Esophagus mucosa (tissue), 1 donor: ENCODE results near the gene LCN10. TPM values are rescaled to one million over a fixed set of nuclear protein-coding genes. Genes with fewer than 3 reads are reported as not detected.

Experiments
- ATAC-seq: fragments of 200-7000 bp; cut with Tn5 transposase; one replicate; pipeline ENCODE4 v1.9.1; 2020
- total RNA-seq: library from RNA; stranded (reverse); gene quantifications from one replicate; pipeline ENCODE4 v1.2.4, GENCODE V29; 2023
- donor health status: DM: yes; HTN: yes; CAD: no.

The LCN10 gene
- total RNA-seq, 1 donor from 2014 or later = 1.3 TPM

DNA sequence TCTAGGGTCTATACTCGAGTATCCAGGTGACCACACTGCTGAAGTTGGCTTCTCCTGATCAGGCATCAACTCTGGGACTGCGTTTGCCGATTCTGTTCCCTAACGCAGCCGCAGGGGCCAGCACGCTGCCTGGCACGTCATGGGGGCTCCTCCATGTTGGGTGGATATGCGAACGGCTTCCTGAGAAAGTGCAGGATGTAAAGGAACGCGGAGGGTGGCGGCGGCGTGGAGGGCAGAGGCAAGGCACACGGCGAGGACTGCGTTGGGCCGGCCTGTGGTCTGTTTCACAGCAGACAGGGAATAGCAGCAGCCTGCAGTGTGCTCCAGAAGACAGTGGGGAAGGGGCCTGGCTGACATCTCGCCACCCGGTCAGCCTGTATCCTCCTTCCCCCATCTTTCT lies 3.8 kb downstream of the LCN10 start:
- ATAC-seq = no peak

GRCh38 chr9:136735812-136736480 lies 6.8 kb downstream of the LCN10 start:
- no peak for ATAC-seq

DNA sequence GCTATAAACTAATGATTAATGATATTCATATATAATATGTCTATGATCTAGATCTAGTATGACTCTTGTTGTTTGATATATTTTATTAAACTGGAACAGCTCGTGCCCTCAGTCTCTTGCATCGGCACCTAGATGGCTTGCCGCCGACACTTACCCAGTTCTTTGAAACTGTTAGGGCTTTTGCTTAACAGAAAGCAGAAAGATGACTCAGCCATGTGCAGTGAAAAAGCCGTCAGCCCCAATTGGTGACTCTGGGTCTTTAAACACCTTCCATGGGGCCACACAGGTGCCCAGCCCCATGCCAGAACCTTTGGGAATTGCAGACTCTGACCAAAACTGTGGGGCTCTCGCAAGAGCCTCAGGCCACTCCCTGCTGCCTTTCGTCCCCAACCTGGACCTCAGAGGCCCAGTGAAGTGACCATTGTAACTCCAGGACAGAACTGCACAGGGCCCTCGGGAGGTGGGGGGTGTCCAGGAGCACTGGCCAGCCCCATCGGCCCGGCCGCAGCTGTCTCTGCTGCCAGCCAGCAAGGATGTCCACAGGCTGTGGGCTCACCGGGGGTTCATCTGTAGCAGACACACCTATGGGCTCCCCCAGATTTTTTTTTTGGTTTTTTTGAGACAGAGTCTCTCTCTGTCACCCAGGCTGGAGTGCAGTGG lies 7.8 kb downstream of the LCN10 start:
- ATAC-seq = no peak

GRCh38 chr9:136733611-136734010 lies 9.1 kb downstream of the LCN10 start:
- ATAC-seq = no peak

DNA sequence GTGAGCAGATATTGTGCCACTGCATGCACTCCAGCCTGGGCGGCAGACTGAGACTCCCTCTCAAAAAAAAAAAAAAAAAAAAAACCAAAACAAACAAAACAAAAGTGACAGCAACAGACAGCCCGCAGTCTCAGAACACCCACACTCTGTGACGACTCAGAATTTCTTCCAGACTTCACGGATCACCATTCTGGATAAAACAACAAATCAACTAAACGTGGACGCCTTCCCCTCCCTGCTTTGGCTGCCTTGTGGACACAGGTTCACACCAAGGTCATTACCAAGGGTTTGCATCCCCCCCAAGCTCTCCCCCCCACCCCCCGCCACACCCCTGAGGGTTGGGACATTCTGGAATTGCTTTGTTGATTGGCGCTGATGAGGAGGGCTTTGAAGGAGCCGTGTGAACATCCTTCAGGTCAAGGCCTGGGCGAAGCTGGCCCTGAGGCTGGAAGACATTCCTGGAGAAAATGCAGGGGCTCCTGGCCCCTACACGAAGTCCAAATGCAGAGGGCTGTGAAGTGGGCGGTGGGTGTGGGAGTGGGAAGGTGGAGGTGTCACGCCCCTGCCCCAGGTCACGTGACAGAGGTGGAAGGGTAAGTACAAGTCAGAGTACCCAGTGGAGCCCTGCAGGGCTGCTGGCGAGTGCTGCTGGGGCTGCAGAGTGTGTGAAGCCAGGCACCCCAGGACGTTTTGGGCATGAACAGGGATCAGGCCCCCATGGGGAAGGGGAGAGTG lies 10.1 kb downstream of the LCN10 start:
- ATAC-seq = no peak

DNA sequence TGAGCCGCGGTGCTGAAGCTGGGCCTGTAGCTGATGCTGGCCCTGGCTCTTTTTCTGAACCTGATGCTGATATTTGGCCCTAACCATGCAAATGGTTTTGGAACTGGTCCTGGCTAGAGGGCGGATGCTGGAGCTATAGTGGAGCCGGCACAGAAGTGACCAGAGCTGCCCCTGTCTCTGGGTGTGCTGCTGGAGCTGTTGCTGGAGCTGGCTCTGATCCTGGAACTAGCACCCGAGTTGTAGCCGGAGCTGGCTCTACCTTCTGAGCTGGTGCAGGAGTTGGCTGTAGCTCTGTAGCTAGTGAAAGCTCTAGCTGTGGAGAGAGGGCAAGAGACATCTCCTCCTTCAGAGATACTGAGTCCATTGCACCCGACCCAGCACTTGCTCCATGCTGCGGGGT lies 12.8 kb downstream of the LCN10 start:
- ATAC-seq = no peak

GRCh38 chr9:136729144-136729543 lies 13.6 kb downstream of the LCN10 start:
- peak; percentile 4 for ATAC-seq

GRCh38 chr9:136728548-136729123 lies 14.1 kb downstream of the LCN10 start:
- ATAC-seq = peak; percentile 14

DNA sequence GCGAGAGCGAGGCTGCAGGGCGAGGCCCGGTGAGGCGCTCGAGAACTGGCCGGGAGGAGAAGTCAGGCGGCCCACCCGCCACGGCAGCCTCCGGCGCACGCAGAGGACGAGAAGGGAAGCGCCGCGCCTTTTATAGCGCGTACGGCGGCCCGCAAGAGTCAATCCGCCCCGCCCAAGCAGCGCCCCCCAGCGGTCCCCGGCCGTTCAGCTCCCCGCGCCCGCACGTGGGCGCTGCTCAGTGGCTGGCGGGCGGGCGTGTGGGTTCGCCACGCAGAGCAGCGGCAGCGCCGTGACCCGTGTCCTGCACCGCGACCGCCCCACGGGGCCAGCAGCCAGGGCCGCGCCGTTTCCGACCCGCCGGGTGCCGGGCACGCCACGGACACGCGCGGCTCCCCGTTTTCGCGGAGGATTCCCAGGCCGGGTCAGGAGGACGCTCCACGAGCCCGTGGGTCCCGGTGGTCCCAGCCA lies 14.6 kb downstream of the LCN10 start:
- peak; percentile 79 for ATAC-seq

DNA sequence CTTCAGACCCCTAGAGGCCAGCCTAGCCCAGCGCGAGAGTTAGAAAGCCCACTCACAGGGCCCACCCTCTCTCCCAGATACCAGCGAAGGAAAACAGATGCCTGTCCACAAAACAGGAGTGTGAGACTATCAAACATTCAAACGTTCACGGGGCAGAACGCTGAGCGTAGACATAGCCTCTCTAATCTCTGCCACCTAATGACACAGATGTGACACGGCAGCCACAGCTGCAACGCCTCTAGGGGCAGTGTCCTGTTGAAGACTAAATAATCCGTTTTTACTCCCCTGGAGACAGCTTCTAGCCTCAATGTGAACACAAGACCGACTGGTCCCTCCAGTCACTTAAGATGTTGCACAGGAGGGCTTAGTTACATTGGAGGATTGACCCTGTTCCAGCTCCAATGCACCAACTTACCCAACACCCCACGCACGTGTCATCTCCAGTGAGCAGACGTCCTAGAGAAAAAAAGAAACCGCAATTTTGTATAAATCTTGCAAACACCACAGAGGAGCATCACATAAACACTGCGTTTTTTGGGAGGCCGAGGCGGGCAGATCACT lies 16.0 kb downstream of the LCN10 start:
- ATAC-seq = peak; percentile 26

DNA sequence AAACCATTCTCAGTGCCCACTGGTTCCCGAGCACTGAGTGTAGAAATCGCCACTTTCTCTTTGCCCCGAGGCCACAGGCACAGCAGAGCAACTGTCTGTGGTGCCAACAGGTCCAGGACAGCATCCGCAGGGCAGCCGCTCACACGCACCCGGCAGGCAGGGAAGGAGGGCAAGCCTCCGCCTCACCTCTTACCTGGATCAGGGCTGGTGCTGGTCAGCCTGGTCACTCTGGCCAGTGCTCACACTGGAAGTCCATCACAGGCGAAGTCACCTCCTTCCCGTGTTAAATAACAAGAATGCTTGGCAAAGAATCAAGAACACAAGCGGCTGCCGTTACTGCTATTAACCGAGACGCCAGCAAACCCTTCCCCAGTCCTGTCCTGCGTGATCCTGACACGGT lies 16.6 kb downstream of the LCN10 start:
- no peak for ATAC-seq

DNA sequence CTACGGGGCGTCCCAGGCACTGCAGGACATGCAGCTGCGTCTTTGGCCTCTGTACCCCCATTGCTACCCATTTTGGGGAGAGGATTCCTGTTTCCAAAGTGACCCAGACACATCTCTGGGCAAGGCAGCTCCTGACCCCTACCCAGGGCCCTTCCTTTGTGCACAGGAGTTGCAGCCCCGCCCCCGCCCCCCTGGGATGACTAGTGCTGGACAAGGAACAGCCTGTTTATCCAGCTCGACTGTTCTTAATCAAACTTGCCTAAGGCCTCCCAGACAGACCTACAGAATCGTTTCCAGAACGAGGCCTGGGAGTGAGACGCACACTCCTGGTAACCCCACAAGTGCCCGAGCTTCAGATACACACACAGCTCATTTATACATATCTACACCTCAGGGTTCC lies 17.1 kb downstream of the LCN10 start:
- peak; percentile 27 for ATAC-seq

DNA sequence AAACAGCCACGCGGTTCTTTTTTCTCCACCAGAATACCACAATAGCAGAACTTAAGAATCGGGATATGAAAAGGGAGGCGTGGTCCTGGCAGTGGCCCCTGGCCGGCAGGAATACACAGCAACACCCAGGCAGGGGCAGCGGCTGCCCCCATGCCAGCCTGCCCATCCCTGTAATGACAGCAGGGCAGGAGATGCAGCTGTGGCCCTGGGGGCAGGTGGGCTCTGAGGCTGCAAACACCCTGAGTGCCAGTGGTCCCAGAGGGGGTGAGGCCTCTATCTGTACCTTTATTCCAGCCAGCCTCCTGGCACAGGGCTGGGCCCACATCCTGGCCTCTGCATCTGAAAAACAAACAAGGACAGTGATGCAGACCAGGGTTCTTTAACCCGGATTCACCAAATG lies 18.0 kb downstream of the LCN10 start:
- ATAC-seq = no peak

DNA sequence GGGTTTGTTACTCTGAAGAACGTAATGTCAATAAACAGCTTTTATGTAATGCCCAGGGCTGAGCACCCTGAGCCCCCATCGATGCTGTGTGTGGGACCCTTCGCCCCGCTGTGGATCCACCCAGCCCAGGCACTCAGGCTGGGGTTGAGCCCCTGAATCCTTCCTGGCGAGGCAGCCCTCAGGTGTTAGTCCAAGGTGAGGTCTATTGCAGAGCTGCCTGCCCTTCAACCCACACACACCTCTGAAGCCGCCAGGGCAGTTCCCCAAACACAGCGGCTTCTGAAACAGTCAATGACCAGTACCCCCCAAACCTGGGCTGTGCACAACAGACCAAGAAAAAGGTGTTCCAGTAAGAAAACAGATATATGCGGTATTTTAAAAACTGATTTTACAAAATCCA lies 18.8 kb downstream of the LCN10 start:
- no peak for ATAC-seq

GRCh38 chr9:136723362-136723976 lies 19.3 kb downstream of the LCN10 start:
- no peak for ATAC-seq

GRCh38 chr9:136722969-136723356 lies 19.8 kb downstream of the LCN10 start:
- no peak for ATAC-seq

DNA sequence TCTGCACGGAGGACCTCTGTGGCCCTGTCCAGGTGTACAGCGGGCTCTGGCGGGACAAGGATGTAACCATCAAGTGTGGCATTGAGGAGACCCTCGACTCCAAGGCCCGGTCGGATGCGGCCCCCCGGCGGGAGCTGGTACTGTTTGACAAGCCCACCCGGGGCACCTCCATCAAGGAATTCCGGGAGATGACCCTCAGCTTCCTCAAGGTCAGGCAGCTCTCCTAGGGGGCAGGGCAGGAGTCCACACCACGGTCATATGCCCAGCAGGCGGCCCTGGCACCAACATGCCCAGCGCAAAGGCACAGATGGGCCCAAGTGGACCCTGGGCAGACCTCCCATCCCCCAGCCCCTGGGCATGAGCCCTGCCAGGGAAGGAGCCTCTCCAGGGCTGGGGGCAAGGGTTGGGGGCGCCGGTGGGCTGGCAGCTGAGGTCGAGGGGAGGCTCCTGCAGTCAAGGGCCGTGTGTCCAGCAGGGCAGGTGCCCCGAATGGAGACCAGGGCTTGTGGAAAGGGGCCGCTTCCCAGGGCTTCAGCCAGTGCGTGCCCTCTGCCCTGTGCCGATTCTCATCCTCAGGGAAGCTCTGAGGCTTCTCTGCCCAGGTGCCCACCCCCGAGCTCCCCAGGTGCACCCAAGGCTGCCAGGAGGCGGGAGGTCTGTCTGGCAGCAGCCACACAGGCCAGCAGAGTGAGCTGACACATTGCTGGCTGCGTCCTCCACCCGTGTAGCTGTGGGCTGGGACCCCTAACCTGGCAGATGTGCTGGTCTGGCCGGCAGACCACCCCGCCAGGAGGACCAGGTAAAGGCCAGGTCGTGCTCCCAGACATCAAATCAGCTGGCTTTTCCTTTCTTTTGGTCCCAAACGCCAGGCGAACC lies 20.4 kb downstream of the LCN10 start:
- ATAC-seq = no peak

DNA sequence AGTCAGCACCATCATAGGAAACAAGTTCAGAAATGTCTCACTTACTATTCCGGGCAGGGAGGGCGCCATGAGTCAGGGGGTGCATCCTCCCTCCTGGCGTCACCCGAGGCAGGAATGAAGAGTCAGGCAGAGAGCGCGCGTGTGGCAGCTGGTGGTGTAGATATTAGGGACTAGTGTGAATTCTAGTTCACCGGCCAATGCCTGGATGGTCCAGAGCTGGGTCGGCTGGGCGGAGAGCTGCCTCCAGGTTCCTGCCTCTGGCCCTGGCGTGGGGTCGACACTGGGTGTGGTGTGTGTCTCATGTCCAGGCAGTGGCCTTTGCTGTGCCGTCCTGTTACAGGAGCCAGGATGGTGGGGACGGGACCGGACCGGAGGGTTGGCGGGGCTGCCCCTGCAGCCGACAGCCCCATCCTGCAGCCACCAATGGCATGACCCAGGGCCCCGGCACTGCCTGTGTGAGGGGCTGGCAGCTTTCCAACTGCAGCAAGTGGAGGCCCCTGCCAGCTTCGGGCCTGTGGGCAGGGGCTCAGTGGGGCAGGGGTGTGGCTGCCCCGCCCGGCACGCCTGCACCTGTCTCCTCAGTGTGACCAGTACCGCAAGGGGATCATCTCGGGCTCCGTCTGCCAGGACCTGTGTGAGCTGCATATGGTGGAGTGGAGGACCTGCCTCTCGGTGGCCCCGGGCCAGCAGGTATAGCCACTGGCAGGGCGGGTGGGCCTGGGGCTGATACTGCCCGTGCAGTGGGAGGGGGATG lies 21.2 kb downstream of the LCN10 start:
- peak; percentile 67 for ATAC-seq

DNA sequence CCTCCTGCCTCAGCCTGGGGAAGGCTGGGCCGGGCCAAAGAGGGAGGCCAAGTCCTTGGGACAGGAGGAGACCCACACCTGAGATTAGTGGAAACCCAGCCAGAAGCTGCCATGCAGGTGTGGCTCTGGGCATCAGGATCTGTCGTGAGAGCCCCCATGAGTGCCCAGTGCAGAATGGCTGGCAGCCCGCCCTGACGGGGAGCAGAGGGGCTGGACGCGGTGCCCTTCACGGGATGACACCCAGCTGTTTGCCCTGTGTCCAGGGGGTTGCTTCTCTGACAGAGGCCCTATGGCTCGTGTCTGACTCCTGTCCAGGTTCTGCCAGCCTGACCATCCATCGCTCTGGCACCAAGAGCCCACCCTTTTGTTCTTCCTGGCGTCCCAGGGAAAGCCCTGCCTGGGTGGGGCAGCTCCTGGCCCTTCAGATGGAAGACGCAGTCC lies 21.8 kb downstream of the LCN10 start:
- ATAC-seq = peak; percentile 0

DNA sequence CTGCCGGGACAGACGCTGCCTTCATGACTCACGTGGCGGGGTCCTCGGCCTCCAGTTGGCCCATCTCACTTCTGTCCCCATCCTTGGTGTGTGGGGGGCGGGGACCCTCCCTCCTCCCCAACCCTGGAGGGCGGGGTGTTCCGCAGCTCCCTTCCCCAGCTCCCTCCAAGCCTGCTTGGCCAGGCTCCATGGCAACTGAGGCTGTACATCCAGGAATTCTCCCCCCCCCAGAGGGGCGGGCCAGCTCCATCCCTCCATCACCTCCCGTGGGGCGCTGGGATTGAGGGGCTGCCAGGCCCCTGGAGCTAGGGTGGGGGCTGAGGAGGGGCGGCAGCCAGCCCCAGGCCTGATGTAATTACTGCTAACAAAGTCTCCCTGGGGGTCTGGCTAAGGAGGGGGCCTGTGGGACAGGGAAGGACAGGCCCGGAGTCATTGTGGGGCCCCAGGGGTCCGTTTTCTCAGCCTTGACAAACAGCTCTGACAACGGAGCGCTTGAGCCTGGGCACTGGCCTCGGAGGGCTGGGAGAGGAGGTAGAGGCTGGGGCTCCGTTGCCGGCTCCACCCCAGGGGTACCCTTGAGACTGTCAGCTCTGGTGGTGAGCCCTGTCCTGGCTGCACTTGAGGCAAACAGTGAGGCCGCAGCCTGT lies 22.4 kb downstream of the LCN10 start:
- ATAC-seq = no peak
